ENCODE data around the gene PTPRD.

The PTPRD gene

GRCh38 chr9:9489183-9489582, 1123.6 kb downstream of the PTPRD start (continued):
- TF ChIP-seq ZNF518A (tag by site-specific recombination; conservative IDR thresholded peaks at IDR 0.05; ENCODE audit: low read depth) (no peak), GLI2 (tag by site-specific recombination; IDR thresholded peaks at IDR 0.05; ENCODE audit: borderline replicate concordance, low read depth) (no peak), ZNF558 (tag by site-specific recombination; IDR thresholded peaks at IDR 0.05) (no peak), ATF2 (tag by site-specific recombination; IDR thresholded peaks at IDR 0.05; ENCODE audit: low read depth) (no peak), ZNF350 (tag by site-specific recombination; IDR thresholded peaks at IDR 0.05) (no peak), ZBTB11 (tag by site-specific recombination; conservative IDR thresholded peaks at IDR 0.05; ENCODE audit: low read depth) (no peak)
- TF ChIP-seq, protein P1, sequence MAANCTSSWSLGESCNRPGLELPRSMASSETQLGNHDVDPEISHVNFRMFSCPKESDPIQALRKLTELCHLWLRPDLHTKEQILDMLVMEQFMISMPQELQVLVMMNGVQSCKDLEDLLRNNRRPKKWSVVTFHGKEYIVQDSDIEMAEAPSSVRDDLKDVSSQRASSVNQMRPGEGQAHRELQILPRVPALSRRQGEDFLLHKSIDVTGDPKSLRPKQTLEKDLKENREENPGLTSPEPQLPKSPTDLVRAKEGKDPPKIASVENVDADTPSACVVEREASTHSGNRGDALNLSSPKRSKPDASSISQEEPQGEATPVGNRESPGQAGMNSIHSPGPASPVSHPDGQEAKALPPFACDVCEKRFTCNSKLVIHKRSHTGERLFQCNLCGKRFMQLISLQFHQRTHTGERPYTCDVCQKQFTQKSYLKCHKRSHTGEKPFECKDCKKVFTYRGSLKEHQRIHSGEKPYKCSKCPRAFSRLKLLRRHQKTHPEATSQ (tag by site-specific recombination; IDR thresholded peaks at IDR 0.05): no peak
- TF ChIP-seq, protein P2, sequence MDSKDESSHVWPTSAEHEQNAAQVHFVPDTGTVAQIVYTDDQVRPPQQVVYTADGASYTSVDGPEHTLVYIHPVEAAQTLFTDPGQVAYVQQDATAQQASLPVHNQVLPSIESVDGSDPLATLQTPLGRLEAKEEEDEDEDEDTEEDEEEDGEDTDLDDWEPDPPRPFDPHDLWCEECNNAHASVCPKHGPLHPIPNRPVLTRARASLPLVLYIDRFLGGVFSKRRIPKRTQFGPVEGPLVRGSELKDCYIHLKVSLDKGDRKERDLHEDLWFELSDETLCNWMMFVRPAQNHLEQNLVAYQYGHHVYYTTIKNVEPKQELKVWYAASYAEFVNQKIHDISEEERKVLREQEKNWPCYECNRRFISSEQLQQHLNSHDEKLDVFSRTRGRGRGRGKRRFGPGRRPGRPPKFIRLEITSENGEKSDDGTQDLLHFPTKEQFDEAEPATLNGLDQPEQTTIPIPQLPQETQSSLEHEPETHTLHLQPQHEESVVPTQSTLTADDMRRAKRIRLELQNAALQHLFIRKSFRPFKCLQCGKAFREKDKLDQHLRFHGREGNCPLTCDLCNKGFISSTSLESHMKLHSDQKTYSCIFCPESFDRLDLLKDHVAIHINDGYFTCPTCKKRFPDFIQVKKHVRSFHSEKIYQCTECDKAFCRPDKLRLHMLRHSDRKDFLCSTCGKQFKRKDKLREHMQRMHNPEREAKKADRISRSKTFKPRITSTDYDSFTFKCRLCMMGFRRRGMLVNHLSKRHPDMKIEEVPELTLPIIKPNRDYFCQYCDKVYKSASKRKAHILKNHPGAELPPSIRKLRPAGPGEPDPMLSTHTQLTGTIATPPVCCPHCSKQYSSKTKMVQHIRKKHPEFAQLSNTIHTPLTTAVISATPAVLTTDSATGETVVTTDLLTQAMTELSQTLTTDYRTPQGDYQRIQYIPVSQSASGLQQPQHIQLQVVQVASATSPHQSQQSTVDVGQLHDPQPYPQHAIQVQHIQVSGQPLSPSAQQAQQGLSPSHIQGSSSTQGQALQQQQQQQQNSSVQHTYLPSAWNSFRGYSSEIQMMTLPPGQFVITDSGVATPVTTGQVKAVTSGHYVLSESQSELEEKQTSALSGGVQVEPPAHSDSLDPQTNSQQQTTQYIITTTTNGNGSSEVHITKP (tag by site-specific recombination; IDR thresholded peaks at IDR 0.05): no peak

DNA sequence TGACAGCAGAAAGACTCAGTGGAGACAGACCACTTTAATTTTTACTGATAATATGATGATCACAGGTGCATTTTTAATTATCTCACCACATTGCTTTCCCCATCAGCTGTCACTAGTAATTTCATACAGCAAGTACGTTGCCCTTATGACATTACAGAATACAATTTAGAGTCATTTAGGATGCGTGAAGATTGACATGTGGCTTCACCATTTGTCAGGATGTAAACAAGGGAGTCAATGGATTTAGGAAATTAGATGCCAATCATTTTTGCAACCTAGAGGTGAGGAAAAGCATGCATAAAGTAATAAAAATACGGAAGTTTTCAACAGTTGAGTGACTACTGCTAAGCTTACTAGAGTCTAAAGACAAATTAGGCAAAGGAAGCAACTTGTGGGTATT, 1129.6 kb downstream of the PTPRD start:
- H3K27ac ChIP-seq (ENCODE audit: extremely low read depth, low read depth, low read length): no peak overlapping the region
- ChIA-PET CTCF (no interaction called here), POLR2A (no interaction called here)
- H3K36me3 ChIP-seq (ENCODE audit: control insufficient read depth in 2 of 2, insufficient read depth in 1 of 2, low read length in 2 of 2): no peaks in the 10 kb centered on the region
- TF ChIP-seq ZNF510 (tag by site-specific recombination; IDR thresholded peaks at IDR 0.05; ENCODE audit: insufficient replicate concordance) (no peak), ZNF548 (tag by site-specific recombination; IDR thresholded peaks at IDR 0.05) (no peak)
- H3K9me3 ChIP-seq (ENCODE audit: control insufficient read depth, insufficient read depth, low read depth, low read length): no peaks in the 10 kb centered on the region
- no peak overlapping the region for H3K4me3 ChIP-seq (ENCODE audit: low read depth, low read length)
- no peaks in the 10 kb centered on the region for H3K4me1 ChIP-seq (ENCODE audit: control insufficient read depth, insufficient read depth, low read length)
